GM18867 (cell line): ENCODE data around the gene CHI3L2.

Source experiments
- ATAC-seq: cut with Tn5 transposase; IDR thresholded peaks from one replicate; pipeline ENCODE4 v1.9.1; 2021; ENCODE audit warnings: mild to moderate bottlenecking, moderate library complexity; ENCODE audit not compliant: unreplicated experiment

CHI3L2 gene

DNA sequence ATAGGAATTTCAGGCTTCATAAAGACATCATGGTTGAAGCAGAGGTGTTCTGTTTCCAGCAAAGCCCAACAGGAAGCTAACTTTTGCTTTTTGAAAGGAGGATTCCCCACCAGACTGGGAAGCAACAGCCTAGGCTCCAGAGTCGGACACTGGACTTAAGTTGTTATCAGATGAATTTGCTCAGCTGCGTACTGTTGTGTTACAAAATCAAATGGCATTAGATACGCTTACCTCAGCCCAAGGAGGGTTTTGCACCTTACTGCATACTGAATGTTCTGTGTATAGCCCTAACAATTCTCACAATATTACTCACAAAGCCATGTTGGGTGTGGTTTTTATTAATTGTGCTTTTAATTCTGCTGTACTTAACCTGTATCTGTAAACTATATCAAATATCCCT lies 62.6 kb downstream of the CHI3L2 start:
- ATAC-seq: no peak

DNA sequence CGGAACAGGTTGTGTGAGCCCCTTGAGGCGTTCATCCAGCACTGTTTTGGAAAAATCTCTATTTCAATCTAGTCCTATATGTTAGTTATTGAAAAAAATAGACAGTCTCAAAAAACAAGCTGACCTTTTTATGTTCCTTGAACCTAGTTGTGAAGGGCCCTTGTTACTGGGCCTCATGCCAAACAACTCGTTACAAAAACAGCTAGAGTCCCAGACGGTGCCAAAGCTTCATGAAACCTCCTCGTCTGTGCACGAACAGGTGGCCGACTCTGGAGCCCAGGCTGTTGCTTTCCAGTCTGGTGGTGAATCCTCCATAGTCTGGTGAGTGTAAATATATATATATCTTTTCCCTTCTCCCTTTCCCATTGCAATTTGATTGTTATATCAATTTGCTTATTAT lies 63.1 kb downstream of the CHI3L2 start, which contains the start of gene CHIA:
Gene CHIA, plus strand, starts transcription at position 222 of the 400 bp plus-strand sequence. CDS start 19,617 bp downstream, outside the sequence.
- no peak for ATAC-seq
